HepG2 (cell line): ENCODE data around the gene ERP27. TPM values are rescaled to one million over a fixed set of nuclear protein-coding genes. Genes with fewer than 3 reads are reported as not detected.

ENCODE experiments used
- ATAC-seq: fragments of 200-7000 bp; cut with Tn5 transposase; 3 replicates; pipeline ENCODE4 v1.9.1; 2020; ENCODE audit warnings: mild to moderate bottlenecking, moderate library complexity
- BruUV-seq: library from RNA; stranded (reverse); fragments of 400-500 nt; replicated peaks from 2 replicates; lab custom pipeline; 2021; lab: Mats Ljungman, UMichigan
- CTCF ChIA-PET: fragments of 300-600 bp; formaldehyde crosslinking; extraction: SDS; loops from one replicate; lab custom pipeline; 2021; ENCODE audit warnings: low total read pairs, inconsistent platforms, low intra/inter-chr PET ratio; lab: Yijun Ruan, JAX
- POLR2A ChIA-PET: fragments of 350-600 bp; sonication (Branson Sonifier 250); formaldehyde crosslinking; loops from one replicate; lab custom pipeline; 2020; ENCODE audit warnings: antibody characterized with exemption, inconsistent platforms; lab: Yijun Ruan, JAX
- DNase-seq: peaks from one replicate; pipeline ENCODE4 v3.0.0-alpha.2; 2015; ENCODE audit warnings: low spot score
- FAIRE-seq: peaks from 3 replicates; lab custom pipeline; 2011; peaks lifted over from hg19 to GRCh38; lab: Jason Lieb, UNC
- H2AFZ ChIP-seq: one replicate; pipeline ENCODE4 v1.6.1; 2011; ENCODE audit warnings: low read length, inconsistent platforms
- H3K27ac ChIP-seq: fragments of 300-600 bp; 3 replicates; pipeline ENCODE4 v1.8.0; 2011; ENCODE audit warnings: mixed run types, mild to moderate bottlenecking, mixed read lengths, low read length, inconsistent platforms; ENCODE audit not compliant: insufficient read depth; ENCODE audit errors: extremely low read length
- H3K27me3 ChIP-seq, 2 experiments: fragments of 200-600 bp in 1 of 2; 2 replicates in 1 of 2; 3 replicates in 1 of 2; pipeline versions ENCODE4 v1.6.0 to v1.8.0; 2011; ENCODE audit warnings: low read length in 2 of 2, mild to moderate bottlenecking in 2 of 2, moderate library complexity in 2 of 2, inconsistent platforms in 1 of 2; ENCODE audit not compliant: insufficient read depth in 2 of 2, control insufficient read depth in 1 of 2
- H3K36me3 ChIP-seq, 2 experiments: fragments of 200-600 bp in 1 of 2; replicated peaks in 1 of 2; 2 replicates in 1 of 2; 3 replicates in 1 of 2; pipeline versions ENCODE4 v1.5.1 to v1.8.0; 2011; ENCODE audit warnings: low read length in 2 of 2, inconsistent platforms in 1 of 2; ENCODE audit not compliant: insufficient read depth in 2 of 2, control insufficient read depth in 1 of 2
- H3K4me1 ChIP-seq: 2 replicates; pipeline ENCODE4 v1.5.1; 2012; ENCODE audit warnings: low read length, inconsistent platforms; ENCODE audit not compliant: insufficient read depth
- H3K4me2 ChIP-seq: 2 replicates; pipeline ENCODE4 v1.6.0; 2011; ENCODE audit warnings: low read depth, low read length, inconsistent platforms
- H3K4me3 ChIP-seq, 3 experiments: fragments of 200-600 bp in 1 of 3; sonication (generic), shearing (Covaris generic) in 1 of 3; replicated peaks in 1 of 3; 2 replicates each; pipeline ENCODE4 v1.5.1; 2011 to 2016; ENCODE audit warnings: low read length in 3 of 3, inconsistent platforms in 2 of 3, low read depth in 2 of 3, mild to moderate bottlenecking in 2 of 3, control low read depth in 1 of 3, mixed read lengths in 1 of 3; ENCODE audit not compliant: insufficient read depth in 1 of 3
- H3K79me2 ChIP-seq: one replicate; pipeline ENCODE4 v1.6.1; 2011; ENCODE audit warnings: low read length, inconsistent platforms; ENCODE audit not compliant: insufficient read depth
- H3K9ac ChIP-seq: 2 replicates; pipeline ENCODE4 v1.6.0; 2011; ENCODE audit warnings: mild to moderate bottlenecking, low read depth, low read length, inconsistent platforms; ENCODE audit not compliant: insufficient read depth
- H3K9me3 ChIP-seq: 2 replicates; pipeline ENCODE4 v1.5.1; 2012; ENCODE audit warnings: mild to moderate bottlenecking, low read length
- H4K20me1 ChIP-seq: 2 replicates; pipeline ENCODE4 v1.6.0; 2011; ENCODE audit warnings: inconsistent platforms, mild to moderate bottlenecking, low read length, moderate library complexity; ENCODE audit not compliant: insufficient read depth
- EED ChIP-seq: sonication (generic); formaldehyde crosslinking; IDR thresholded peaks from 2 replicates; pipeline ENCODE4 v1.5.0; 2020; ENCODE audit warnings: mild to moderate bottlenecking, missing genetic modification reagents
- EZH2 ChIP-seq: conservative IDR thresholded peaks from 2 replicates; pipeline ENCODE4 v1.6.1; 2012; ENCODE audit warnings: mild to moderate bottlenecking, low read depth, low read length, moderate library complexity
- HIVEP1 ChIP-seq: sonication (generic); formaldehyde crosslinking; IDR thresholded peaks from 2 replicates; pipeline ENCODE4 v1.4.0; 2020; ENCODE audit warnings: mild to moderate bottlenecking, missing genetic modification reagents
- POLR2G ChIP-seq: fragments of 200-400 bp; formaldehyde crosslinking; IDR thresholded peaks from 2 replicates; pipeline ENCODE4 v1.6.1; 2018; ENCODE audit warnings: mild to moderate bottlenecking, low read depth, low read length, moderate library complexity
- SIN3B ChIP-seq: fragments of 150-350 bp; IDR thresholded peaks from 2 replicates; pipeline ENCODE4 v1.6.1; 2014; ENCODE audit warnings: low read length
- ZIK1 ChIP-seq: sonication (generic); formaldehyde crosslinking; IDR thresholded peaks from 2 replicates; pipeline ENCODE4 v1.5.0; 2020; ENCODE audit warnings: mild to moderate bottlenecking, low read depth, missing genetic modification reagents, borderline replicate concordance
- ZNF256 ChIP-seq: sonication (generic); formaldehyde crosslinking; conservative IDR thresholded peaks from 2 replicates; pipeline ENCODE4 v1.4.0; 2020; ENCODE audit warnings: missing genetic modification reagents
- ZNF281 ChIP-seq: sonication (generic); formaldehyde crosslinking; IDR thresholded peaks from 2 replicates; pipeline ENCODE4 v1.4.0; 2020; ENCODE audit warnings: missing genetic modification reagents, borderline replicate concordance
- ZNF337 ChIP-seq: sonication (generic); formaldehyde crosslinking; IDR thresholded peaks from 2 replicates; pipeline ENCODE4 v1.5.1; 2020; ENCODE audit warnings: missing genetic modification reagents, low read depth, mild to moderate bottlenecking, borderline replicate concordance
- WGBS: methylation state at CpG from one replicate; pipeline ENCODE4 v1.1.6; 2017; ENCODE audit warnings: low lambda C conversion rate; 5-methylcytosine and 5-hydroxymethylcytosine counted together
- in situ Hi-C: cut with HindIII; loops from 2 replicates; pipeline ENCODE4 v1.10.0; 2017; ENCODE audit warnings: low pct_unique_long_range_greater_than_20kb; ENCODE audit not compliant: extremely low pct_ligation_motif_present
- intact Hi-C: fragments of 100-400 bp; cut with micrococcal nuclease; formaldehyde crosslinking; loops from one replicate; pipeline ENCODE4 v1.10.0; 2022; ENCODE audit not compliant: unreplicated experiment
- polyA plus RNA-seq, 8 experiments: library from polyadenylated mRNA; depleted of rRNA in 3 of 8; stranded (reverse) in 7 of 8; unstranded in 1 of 8; fragments of >200 nt; fragmentation: Illumina TruSeq in 4 of 8; extraction: Trizol in 4 of 8; gene quantifications; 2 replicates each; pipeline versions ENCODE4 v1.2.1 to v1.2.3, GENCODE V29; 2011 to 2016; ENCODE audit warnings: low read depth in 4 of 8, missing spikeins in 1 of 8, mixed read lengths in 1 of 8; ENCODE audit not compliant: insufficient read depth in 1 of 8
- total RNA-seq, 5 experiments: library from RNA; depleted of rRNA; stranded (reverse); fragments of >200 nt; fragmentation: Illumina TruSeq; extraction: Trizol; gene quantifications; 2 replicates each; pipeline ENCODE4 v1.2.3, GENCODE V29; 2016; ENCODE audit warnings: low read depth in 1 of 5

The ERP27 gene
- total and polyA plus RNA-seq, 2 of the 13 experiments (the other 11 are each of a cell fraction or from before 2014, with no cell fraction given) = 1.8 to 6.6 TPM

DNA sequence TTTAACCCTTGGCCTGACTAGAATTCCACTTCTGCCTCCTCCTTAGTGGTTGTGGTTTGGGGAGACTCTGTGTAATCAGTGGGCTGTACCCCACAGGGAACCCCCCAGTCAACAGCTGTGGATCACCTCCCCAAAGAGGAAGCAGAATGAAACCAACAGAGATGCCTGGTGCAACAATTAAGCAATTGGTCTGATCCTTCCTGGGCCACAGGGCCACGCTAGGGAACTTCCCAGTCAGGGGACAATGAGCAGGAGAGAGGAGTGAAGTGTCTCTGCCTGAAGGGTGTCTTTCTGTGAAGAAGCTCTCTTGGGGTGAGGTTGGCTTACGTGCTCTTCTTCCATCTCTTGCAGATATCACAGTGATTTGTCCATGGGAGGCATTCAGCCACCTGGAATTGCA lies 42.7 kb upstream of the ERP27 start:
- Histone ChIP-seq H3K79me2 (no peaks in the 10 kb centered on the region), H4K20me1 (no peaks in the 10 kb centered on the region), H3K27ac (no peak overlapping the region), H3K9ac (no peak overlapping the region), H2AFZ (no peak overlapping the region), H3K4me2 (no peak overlapping the region), H3K4me3 (no peak overlapping the region), H3K36me3 (no peaks in the 10 kb centered on the region), H3K27me3 (peaks cover 0 to 1% of the 10 kb centered on the region in 2 experiments; a peak in 3 of 5 replicates), H3K9me3 (no peaks in the 10 kb centered on the region), H3K4me1 (no peaks in the 10 kb centered on the region)
- ChIA-PET CTCF (no interaction called here), POLR2A (no interaction called here)
- no TSS peak for BruUV-seq
- intact Hi-C loops = no loop called here
- no peak for DNase-seq
- FAIRE-seq = no peak
- TF ChIP-seq ZIK1 (CRISPR knock-in tag) = no peak
- no peak for TF ChIP-seq POLR2G
- no peak for TF ChIP-seq ZNF337 (CRISPR knock-in tag)
- TF ChIP-seq SIN3B = no peak
- no peak for TF ChIP-seq HIVEP1
- TF ChIP-seq ZNF281 = no peak
- no peak for TF ChIP-seq ZNF256 (CRISPR knock-in tag)
- TF ChIP-seq EED (CRISPR knock-in tag) = no peak
- no peak for TF ChIP-seq EZH2
- WGBS = 14% methylated on average over 2 of the region's 2 CpGs
- in situ Hi-C loops = no loop called here
- ATAC-seq = no peak
